ENCODE results near the gene ABHD2. TPM values are rescaled to one million over a fixed set of nuclear protein-coding genes. Genes with fewer than 3 reads are reported as not detected.

ABHD2 gene
- total and polyA plus RNA-seq, 2 donors (not counting 3 experiments of a cell fraction or from before 2014, with no cell fraction given), result 14.0 to 62.2 TPM

- FAIRE-seq (no peak), DNase-seq (ENCODE audit: low read depth, low spot score) (no peak)
- TF ChIP-seq GATA2 (IDR thresholded peaks at IDR 0.05; ENCODE audit: insufficient read depth, insufficient read length, low read depth, low read length) (no peak), POLR2A (IDR thresholded peaks at IDR 0.05; ENCODE audit: low read depth, low read length) (no peak), MYC (IDR thresholded peaks at IDR 0.05; ENCODE audit: low read depth, low read length) (no peak), FOS (IDR thresholded peaks at IDR 0.05; ENCODE audit: borderline replicate concordance, insufficient read depth, low read length) (no peak), JUN (IDR thresholded peaks at IDR 0.05; ENCODE audit: borderline replicate concordance, insufficient read depth, insufficient read length, low read depth) (no peak), MAX (IDR thresholded peaks at IDR 0.05; ENCODE audit: insufficient read depth, insufficient read length) (no peak), EZH2 (IDR thresholded peaks at IDR 0.05; ENCODE audit: borderline replicate concordance, low read depth, low read length, severe bottlenecking) (no peak), POLR2AphosphoS5 (IDR thresholded peaks at IDR 0.05; ENCODE audit: insufficient read depth, low read depth, low read length) (no peak)
- TF ChIP-seq, protein P1, sequence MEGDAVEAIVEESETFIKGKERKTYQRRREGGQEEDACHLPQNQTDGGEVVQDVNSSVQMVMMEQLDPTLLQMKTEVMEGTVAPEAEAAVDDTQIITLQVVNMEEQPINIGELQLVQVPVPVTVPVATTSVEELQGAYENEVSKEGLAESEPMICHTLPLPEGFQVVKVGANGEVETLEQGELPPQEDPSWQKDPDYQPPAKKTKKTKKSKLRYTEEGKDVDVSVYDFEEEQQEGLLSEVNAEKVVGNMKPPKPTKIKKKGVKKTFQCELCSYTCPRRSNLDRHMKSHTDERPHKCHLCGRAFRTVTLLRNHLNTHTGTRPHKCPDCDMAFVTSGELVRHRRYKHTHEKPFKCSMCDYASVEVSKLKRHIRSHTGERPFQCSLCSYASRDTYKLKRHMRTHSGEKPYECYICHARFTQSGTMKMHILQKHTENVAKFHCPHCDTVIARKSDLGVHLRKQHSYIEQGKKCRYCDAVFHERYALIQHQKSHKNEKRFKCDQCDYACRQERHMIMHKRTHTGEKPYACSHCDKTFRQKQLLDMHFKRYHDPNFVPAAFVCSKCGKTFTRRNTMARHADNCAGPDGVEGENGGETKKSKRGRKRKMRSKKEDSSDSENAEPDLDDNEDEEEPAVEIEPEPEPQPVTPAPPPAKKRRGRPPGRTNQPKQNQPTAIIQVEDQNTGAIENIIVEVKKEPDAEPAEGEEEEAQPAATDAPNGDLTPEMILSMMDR (IDR thresholded peaks at IDR 0.05; ENCODE audit: extremely low read depth in 1 of 2, insufficient read depth in 1 of 2, low read depth in 1 of 2, low read length in 2 of 2), result no peak
- intact Hi-C loops (cut with micrococcal nuclease), result no loop called here
- no peak overlapping the region for H3K4me3 ChIP-seq (replicated peaks in 1 of 3; ENCODE audit: insufficient read depth in 1 of 3, low read depth in 1 of 3, low read length in 3 of 3)
- no peaks in the 10 kb centered on the region for H3K36me3 ChIP-seq (ENCODE audit: control insufficient read depth in 2 of 2, extremely low read depth in 1 of 2, insufficient read depth in 2 of 2, low read length in 2 of 2)
- dilution Hi-C loops (cut with MboI; ENCODE audit: extremely low pct_ligation_motif_present, low sequenced_read_pairs), result no loop called here
- POLR2A ChIA-PET, result no interaction called here
- H4K20me1 ChIP-seq (replicated peaks; ENCODE audit: control insufficient read depth, extremely low read depth, insufficient read depth, low read length), result no peaks in the 10 kb centered on the region
- no peaks in the 10 kb centered on the region for H3K9me1 ChIP-seq (replicated peaks; ENCODE audit: control insufficient read depth, extremely low read depth, insufficient read depth, low read length)
- peaks cover 6% of the 10 kb centered on the region for H3K79me2 ChIP-seq (ENCODE audit: control insufficient read depth, insufficient read depth, low read length)
- H3K4me1 ChIP-seq (ENCODE audit: control insufficient read depth, extremely low read depth, insufficient read depth, low read length), result peaks cover 43% of the 10 kb centered on the region
- no peaks in the 10 kb centered on the region for H3K9me3 ChIP-seq (replicated peaks; ENCODE audit: control insufficient read depth, insufficient read depth, low read length)
- no peak overlapping the region for H3K27ac ChIP-seq (ENCODE audit: insufficient read depth, low read depth, low read length)
- BruUV-seq (replicated peaks), result no TSS peak
- no peak overlapping the region for H3K9ac ChIP-seq (replicated peaks; ENCODE audit: extremely low read depth, insufficient read depth, low read length)
- CTCF ChIA-PET, result interaction anchor here (1.0 to 1.7 kb wide), 4 partner anchors 13 to 38 kb away, joined by 3 to 4 read pairs (median 4); no protein-coding TSS in a partner anchor
- no peaks in the 10 kb centered on the region for H3K27me3 ChIP-seq (ENCODE audit: control insufficient read depth in 2 of 2, insufficient read depth in 2 of 2, low read length in 2 of 2)
- no peak overlapping the region for H3K4me2 ChIP-seq (ENCODE audit: insufficient read depth, low read length)
- H2AFZ ChIP-seq (ENCODE audit: low read depth, low read length), result no peak overlapping the region
Measured at GRCh38 chr15:89136078-89136806, 48.0 kb downstream of the ABHD2 start.

Measured in endothelial cell of umbilical vein (primary cell).